Measurements from ENCODE around the gene XYLT1.

XYLT1 gene

DNA sequence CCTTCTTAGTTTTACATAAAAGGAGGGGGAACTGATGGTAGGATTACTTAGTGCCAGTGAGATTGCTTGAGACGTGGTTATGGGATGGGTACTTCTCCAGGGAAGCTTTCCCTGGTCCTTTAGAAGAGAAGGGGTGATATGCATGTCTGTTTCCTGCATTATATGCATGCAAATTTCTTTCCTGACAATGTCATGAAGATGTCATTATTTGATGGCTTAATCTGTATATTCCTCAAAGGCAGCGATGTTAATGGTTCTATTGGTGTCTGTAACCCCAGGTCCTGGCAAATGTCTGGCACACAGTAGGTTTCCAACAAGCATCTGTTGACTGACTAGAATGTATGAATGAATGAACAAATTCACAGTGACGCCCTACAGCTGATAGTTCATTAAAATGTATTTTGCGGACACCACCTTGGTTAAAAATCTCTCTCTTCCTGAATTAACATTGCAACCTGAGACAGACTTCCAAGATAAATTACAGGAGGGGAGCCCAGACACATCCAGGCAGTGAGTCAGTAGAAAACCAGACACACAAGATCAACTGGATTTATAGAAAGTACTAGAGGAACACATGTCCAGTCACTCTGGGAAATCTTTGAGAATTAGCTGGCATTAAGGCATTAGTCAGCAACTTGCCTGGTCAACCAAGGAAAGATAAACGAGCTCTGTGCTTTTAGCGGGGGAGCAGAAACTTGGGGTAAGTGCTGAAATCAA, 293.4 kb downstream of the XYLT1 start:
- DNase-seq (ENCODE audit: low read depth) = no peak

DNA sequence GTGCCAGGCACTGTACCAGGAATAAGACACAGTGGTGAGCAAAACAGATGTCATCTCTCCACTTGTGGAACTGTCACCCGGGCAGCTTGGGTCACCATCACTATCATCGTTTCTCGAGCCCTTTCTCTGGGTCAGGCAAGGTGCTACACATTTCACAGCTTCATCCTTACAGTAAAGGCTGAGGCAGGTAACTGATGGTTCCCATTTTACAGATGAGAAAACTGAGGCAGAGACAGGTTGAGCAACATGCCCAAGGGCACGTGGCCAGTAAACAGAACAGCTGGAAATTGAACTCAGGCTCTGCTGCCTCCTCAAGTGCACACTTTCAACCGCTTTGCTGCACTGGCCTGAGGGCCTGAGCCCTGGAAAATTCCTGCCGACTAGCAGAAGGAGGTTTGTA, 294.6 kb downstream of the XYLT1 start:
- DNase-seq (ENCODE audit: low read depth) = no peak

DNA sequence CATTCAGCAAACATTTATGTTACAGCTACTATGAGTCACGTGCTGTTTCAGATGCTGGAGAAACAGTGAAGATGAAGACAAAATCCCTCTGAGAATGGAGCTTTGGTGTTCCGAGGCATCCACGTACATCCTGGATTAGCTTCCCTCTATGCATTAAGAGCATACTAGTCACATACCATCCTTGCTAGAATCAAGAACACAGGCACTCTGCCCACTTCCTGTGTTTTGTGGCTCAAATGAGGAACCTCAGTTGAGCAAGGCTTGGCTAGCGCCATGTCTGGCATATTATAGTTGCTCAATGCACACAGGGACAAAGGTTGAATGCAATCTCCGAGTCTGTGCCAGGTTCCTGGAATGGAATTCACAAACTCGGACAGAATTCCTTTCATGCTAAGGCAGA, 297.5 kb downstream of the XYLT1 start:
- DNase-seq (ENCODE audit: low read depth) = no peak

DNA sequence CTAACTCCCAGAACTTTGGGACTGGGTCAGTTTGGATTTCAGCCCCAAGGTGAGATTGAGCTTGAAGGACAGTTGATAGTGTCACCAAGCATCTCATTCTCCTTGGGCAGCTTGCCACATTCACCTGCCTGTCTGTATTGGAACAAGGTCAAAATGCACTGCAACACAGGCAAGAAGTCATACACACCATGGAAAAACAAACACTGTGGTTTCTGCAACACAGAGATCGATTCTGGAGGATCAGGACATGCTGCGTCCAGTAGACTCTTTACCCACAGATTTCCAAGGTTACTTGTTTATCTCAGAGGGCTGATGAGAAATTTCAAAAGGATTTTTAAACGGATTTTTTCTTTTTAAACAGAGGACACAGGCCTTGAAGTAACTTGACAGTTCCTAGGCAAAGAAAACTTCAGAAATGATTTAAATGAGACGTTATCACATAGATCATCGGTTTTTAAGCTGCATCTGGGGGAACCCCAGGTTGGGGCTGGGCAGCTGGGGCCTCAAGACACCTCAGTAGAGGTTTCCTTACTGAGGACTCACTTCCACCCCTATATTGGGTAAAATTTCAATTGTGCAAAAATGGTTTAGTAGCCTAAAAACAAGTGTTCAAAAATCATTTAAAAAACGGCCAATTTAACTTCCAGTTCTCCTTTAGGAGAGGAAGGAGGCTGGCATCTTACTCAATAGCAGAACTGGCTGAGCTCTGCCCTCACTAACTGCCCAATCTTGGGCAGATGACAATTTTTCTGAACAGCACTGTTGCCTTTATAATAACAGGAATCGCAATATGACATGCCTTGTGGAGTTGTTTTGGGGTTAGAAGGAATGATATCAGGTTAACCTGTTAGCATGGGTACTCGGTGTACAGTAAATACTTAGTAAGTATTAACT, 299.3 kb downstream of the XYLT1 start:
- no peak for DNase-seq (ENCODE audit: low read depth)

DNA sequence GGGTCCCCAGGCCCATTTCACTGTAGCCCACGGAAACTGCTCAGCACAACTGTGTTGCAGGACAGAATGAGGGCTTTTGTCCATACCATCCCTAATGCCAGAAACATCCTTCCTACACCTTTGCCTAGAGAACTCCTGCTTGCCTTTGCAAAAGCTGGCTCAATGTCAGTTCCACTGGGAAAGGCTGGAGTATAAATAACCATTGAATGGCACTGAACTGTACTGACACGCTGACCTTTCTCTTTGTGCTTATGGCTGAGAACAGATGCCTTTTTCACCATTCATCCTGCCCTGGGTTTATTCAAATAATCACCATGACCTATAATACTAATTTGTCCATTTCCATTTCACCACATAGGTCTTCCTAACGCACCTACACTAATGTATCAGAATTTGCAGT, 300.3 kb downstream of the XYLT1 start:
- DNase-seq (ENCODE audit: low read depth) = no peak

DNA sequence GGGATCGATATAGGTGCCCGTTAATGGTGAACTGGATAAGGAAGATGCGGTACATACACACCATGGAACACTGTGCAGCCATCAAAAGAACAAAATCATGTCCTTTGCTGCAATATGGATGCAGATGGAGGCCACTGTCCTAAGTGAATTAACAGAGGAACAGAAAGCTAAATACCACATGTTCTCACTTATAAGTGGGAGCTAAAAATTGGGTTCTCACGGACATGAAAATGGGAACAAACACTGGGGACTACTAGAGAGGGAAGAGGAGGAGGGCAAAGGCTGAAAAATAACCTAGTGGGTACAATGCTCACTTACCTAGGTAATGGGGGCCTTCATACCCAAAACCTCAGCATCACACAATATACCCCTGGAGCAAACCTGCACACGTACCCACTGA, 302.6 kb downstream of the XYLT1 start:
- DNase-seq (ENCODE audit: low read depth) = no peak

DNA sequence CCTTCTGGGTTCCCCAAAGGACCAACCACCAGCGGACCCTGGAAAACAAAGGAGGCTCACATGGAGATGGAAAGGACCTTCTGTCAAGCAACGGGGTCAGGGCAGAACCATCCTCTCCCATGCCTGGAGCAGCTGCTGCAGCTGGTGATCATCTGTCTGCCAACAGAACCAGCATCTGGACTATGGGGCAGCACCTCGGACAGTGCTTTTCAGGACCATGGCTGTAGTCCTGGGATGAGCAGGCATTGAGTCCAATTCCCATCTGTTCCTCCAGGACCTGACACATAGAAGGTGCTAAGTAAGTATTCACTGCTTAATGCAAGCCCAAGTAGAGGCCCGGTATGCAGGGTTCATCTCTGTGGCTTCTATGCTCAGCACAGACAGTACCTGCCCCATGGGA, 304.7 kb downstream of the XYLT1 start:
- no peak for DNase-seq (ENCODE audit: low read depth)

DNA sequence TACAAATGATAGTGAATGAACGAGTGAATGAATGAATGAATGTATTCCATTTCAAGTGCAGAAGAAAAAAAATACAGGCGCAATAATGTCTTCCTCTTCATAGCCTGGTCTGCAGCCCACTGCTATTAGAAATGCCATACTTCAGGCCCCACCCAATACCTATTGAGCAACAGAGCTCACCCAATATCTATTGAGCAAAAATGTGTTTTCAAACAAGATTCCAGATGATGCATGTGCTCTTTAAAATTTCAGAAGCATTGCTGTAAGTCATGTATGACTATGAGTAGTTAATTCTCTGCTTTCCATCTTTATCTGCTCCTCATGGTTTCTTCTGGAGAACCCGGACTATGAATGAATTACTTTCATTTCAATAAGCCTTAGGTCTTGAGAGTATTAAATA, 308.2 kb downstream of the XYLT1 start:
- DNase-seq (ENCODE audit: low read depth) = no peak

DNA sequence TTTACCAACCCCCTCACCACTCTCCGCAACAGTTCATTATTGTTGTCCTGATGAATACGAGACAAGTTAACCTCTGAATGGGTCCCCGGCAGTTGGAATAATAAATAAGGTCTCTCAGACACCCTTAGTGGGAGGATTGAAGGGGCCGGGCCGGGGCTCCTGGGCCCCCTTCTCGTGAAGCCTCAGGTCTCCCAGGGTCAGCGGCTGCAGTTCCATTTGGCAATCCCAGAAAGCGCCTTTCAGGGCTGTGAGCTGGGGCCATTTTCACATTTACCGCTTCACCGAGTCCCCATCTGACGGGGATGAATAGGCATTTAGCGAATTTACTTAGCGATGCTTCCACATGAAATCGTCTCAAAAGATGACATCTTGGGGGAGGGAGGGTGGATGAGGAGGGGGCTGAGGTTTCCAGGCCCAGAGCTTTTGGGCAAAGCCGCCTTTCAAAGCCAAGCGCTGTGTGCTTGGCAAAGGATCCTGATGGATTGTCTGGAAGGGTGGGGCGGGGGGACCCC, 309.8 kb downstream of the XYLT1 start:
- no peak for DNase-seq (ENCODE audit: low read depth)

DNA sequence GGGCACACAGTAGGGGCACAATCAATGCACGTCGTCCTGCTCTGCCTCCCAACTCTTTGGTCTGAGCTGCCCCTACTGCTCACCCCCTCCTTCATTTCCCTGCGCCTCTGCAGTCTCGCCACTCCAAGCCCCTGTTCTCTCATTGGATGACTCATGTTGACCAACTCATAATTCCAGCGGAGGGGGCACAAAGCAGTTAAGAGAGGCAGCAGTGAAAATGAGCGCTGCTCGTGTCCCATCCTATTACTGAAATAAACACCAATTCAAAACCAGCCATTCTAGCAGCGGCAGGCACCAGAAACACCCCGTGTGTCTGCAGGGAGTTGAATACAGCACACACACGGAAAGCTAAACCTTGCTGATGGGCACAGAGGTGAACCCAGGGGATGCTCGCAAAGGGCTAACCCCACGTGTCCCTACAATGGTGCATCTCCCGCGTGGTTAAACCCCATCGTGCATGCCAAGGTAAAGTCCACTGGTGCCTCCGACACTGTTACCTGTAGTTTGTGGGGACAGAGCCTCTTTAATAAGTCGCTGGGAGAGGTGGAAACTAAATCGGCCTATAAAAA, 310.4 kb downstream of the XYLT1 start:
- no peak for DNase-seq (ENCODE audit: low read depth)

DNA sequence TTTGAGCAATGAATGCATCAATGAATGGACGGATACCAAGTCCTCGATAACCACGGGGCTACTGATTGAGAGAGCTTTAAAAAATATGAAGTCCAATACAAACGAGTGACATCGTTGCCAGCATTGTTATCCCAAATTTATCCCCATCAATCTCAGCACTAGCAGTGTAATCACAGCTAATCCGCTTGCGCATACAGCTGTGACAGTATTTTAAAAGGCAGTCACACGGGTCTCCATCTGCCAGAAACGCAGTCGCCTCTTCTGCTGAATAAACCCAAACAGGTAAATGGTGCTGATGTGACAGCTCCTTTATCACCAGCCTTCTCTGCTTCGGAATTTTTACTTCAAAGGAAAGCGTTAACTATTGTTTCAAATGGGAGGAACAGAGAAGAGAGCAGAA, 311.1 kb downstream of the XYLT1 start:
- DNase-seq (ENCODE audit: low read depth) = no peak

DNA sequence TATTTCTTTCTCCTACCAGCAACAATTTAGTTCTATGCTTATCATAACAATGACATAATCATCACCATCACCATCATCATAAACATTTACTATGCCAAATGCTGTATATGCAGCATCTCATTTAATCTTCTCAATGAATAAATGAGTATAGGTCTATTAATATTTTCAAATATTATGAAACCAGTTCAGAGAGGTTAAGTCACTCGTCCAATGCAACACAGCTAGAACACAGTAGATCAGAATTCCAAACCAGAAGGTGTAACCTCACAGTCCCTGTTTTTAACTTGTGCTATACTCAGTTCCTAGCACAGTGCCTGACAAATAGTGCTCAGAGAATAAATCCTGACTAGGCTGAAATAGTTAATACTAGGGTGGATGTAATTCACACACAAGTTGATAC, 314.8 kb downstream of the XYLT1 start:
- DNase-seq (ENCODE audit: low read depth) = no peak

DNA sequence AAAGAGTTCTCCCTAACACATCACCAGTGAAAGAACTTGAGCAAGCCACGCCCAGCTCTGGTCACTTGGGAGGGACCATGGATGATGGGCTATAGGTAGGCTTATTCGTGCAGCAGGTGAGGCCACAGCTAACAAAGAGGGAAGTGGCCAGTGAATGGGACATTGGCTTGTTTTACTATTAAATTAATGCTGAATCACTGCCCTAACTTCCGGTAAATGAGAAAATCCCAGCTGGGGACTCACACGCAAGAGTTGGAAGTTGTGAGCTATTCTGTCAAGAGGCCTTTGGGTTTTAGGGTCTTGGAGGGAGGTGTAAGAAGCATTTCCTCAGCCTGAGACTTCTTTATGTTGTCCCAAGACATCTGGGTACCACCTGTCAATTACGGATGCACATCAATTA, 315.3 kb downstream of the XYLT1 start:
- DNase-seq (ENCODE audit: low read depth) = no peak

DNA sequence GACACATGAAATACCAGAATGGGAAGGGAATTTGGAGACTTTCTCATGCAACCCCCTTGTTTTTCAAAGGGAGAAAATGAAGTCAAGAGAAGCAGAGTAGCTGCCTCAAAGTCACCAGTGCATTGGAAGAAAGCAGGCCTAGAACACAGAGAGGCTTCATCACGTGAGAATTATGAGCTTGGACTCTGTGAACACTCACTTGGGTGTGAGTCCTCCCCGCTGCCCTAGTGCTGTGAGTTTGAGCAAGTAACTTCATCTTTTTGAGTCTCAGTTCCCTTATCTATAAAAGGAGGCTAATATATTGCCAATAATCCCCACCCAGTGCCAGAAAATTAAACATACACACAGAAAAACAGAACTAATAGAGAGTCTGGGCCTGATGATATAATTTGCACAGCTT, 315.8 kb downstream of the XYLT1 start:
- DNase-seq (ENCODE audit: low read depth) = no peak

DNA sequence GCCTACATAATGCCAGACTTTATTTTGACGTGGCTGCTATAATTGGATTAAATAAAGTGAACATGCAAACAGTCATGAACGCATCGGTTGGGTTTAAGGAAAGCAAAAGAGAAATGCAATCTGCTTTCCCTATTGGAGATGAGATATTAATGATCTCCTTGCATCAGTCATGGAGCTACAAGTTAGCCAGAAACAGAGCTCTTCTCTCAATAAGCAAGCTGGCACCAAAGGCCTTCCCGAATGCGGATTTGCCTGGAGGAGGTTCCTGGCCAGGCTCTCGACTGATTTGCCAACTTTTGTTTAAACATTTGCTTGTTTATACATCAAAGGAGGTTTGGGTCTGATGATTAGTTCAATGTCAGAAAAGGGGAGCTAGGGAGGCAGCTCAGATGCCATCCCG, 318.4 kb downstream of the XYLT1 start:
- no peak for DNase-seq (ENCODE audit: low read depth)

DNA sequence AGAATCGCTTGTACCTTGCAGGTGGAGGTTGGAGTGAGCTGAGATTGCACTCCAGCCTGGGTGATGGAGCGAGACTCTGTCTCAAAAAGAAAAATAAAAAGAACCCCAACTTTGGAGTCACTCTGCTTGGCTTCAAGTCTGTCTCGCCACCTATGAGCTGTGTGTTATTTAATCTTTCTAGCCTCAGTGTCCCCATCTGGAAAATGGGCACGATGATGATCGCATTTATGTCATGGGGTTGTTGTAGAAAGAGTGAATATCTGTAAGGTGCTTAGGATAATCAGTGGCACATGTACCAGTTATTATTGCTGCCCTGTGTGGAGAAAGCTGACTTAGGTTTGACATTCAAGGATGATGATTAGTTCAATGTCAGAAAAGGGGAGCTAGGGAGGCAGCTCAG, 319.4 kb downstream of the XYLT1 start:
- no peak for DNase-seq (ENCODE audit: low read depth)

DNA sequence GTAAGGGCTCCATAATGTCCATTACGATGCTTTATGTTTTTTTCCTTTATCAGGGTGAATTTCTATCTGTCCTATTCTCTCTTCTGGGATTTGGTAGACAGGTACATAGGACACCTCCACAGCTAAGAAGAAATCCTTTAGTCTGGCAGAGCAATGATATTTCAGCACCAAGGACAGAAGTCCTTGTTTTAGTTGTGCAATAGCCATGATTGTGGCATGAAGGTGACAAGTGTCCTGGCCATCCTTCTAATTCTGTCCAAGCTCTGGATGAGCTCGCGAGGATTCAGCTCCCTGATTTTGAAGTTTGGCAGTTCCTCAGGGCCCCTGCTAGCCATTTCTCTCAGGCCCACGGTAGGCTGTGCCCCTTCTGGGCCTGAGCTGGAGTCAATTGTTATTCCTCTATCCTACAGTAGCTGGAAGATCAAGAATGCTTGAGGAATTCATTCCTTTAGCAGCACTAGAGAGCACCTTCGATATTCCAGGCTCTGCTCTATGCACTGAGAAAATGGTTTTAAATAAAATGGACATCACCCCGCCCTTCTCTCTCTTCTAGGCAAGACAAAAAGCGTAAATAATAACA, 320.8 kb downstream of the XYLT1 start:
- DNase-seq (ENCODE audit: low read depth) = no peak

DNA sequence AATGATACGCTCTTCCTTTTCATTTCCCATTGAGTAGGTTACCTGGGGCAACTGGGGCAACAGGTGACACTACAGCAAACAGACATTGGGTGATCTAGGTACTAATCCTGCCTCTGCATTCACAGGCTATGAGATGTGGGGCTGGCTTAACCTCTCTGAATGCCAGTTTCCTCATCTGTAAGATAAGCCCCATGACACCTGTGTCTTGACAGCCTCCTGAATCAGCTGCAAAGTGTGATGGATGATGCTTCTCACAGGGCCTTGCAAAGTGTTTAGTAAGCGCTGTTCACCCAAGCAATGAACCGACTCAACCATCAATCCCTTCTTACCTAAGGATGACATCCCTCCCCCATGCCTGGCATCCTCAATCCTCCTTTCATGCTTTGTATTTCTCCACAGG, 322.8 kb downstream of the XYLT1 start:
- no peak for DNase-seq (ENCODE audit: low read depth)

DNA sequence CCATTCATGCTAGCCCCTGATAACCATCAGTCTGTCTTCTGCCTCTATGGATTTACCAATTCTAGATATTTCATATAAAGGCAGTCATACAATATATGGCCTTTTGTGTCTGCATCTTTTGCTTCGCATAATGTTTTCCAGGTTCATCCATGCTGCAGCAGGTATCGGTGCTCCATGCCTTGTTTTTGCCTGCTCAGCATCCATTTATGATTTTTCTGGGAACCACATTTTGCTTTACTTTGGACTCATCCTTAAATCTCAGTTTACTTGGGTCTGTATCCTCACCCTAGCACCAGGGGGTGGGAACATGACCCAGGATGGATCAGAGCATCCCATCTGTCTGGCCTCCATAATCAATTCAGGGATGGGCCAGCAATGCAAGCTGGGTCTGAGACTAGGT, 325.7 kb downstream of the XYLT1 start:
- DNase-seq (ENCODE audit: low read depth) = no peak

DNA sequence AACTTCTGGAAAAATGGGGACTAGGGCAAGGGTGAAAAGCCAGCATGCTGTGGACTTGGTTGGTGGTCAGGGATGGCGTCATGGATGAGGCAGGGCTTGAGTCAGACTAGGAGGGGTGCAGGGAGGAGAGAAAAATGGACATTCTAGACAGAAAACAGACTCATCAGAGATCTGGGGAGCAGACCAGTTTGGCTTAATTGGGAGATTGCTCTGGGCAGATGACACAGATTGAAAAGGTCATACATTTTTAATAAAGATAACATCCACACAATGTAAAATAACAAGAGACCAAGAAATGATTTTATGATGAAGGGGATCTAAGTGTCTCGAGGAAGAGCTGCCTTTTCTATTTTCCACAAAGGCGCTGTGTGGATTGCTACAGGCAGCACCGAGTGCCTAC, 326.3 kb downstream of the XYLT1 start:
- DNase-seq (ENCODE audit: low read depth) = no peak

DNA sequence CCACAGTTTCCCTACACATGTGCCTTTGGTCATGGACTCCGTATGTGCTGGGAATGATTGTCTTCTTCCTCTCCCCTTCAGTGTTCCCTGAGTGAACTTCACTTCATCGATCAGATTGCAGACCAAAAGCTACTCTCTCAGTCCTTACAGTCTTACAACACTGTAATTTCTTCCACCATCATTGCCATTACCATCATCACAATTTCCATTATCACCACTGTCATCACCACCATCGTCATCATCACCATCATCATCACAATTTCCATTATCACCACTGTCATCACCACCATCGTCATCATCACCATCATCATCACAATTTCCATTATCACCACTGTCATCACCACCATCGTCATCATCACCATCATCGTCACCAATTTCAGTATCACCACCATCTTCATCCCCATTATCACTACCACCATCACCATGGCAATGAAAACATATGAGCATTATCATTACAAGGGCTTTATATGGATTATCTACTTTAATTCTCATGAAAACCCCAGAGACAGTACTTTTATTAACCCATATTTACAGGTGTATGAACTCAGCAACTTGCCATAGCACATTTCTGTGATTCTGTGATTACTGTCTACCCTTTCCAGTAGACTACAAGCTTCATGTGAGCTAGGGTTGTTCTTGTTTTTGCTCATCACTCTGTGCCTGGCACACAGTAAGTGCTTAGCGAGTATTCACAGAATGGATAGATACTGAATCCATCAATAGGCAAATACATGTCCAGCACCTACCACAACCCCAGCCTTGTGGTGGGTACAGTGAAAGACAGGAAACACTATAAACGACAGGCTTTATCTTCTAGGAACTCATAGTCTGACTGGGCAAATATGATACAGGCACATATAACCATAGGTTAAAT, 327.0 kb downstream of the XYLT1 start:
- DNase-seq (ENCODE audit: low read depth) = no peak

DNA sequence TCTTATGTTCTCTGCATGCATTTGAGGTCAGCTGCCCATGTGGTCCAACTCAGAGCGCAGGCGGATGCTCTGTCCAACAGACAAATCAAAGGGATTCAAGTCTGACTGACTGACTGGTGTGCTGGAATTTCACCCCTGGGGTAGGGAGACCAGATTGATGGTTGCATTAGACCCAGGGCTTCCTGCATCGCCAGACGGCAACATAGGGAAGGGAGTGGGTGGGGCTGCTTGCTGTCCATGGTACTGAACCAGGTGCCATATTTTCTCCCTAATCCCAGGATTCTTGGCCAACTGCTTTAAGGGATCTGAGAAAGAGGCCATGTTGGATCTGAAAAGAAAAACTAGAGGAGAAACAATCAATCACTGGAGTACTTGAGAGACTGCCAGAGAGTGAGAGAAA, 332.0 kb downstream of the XYLT1 start:
- DNase-seq (ENCODE audit: low read depth) = no peak
